Karpas-422 (cell line): ENCODE data around the gene MRPL27. TPM values are rescaled to one million over a fixed set of nuclear protein-coding genes. Genes with fewer than 3 reads are reported as not detected.

Experiments
- DNase-seq: peaks from one replicate; pipeline ENCODE4 v3.0.0-alpha.2; 2015
- H2AFZ ChIP-seq: fragments of 200-600 bp; sonication (generic); 2 replicates; pipeline ENCODE4 v1.6.1; 2014; ENCODE audit warnings: antibody characterized with exemption, low read length, mixed read lengths
- H3K27ac ChIP-seq: fragments of 200-600 bp; sonication (generic); 2 replicates; pipeline ENCODE4 v1.5.1; 2014; ENCODE audit warnings: mild to moderate bottlenecking, low read length, moderate library complexity
- H3K27me3 ChIP-seq: fragments of 200-600 bp; sonication (generic); 2 replicates; pipeline ENCODE4 v1.6.1; 2014; ENCODE audit warnings: low read length, mixed read lengths
- H3K36me3 ChIP-seq: fragments of 200-600 bp; sonication (generic); 2 replicates; pipeline ENCODE4 v1.6.1; 2014; ENCODE audit warnings: low read length, mixed read lengths; ENCODE audit not compliant: insufficient read depth
- H3K4me1 ChIP-seq: fragments of 200-600 bp; sonication (generic); 2 replicates; pipeline ENCODE4 v1.6.1; 2014; ENCODE audit warnings: mild to moderate bottlenecking, low read length, mixed read lengths
- H3K4me2 ChIP-seq: fragments of 200-600 bp; sonication (generic); 2 replicates; pipeline ENCODE4 v1.6.1; 2014; ENCODE audit warnings: low read length, low read depth, mild to moderate bottlenecking; ENCODE audit not compliant: poor library complexity, severe bottlenecking
- H3K4me3 ChIP-seq: fragments of 200-600 bp; sonication (generic); 2 replicates; pipeline ENCODE4 v1.5.1; 2014; ENCODE audit warnings: mild to moderate bottlenecking, antibody characterized with exemption, low read length, mixed read lengths
- H3K79me2 ChIP-seq: fragments of 200-600 bp; sonication (generic); 2 replicates; pipeline ENCODE4 v1.6.1; 2014; ENCODE audit warnings: mild to moderate bottlenecking, low read length, mixed read lengths
- H3K9ac ChIP-seq: fragments of 200-600 bp; sonication (generic); 2 replicates; pipeline ENCODE4 v1.6.0; 2014; ENCODE audit warnings: low read length
- H3K9me2 ChIP-seq: fragments of 200-600 bp; sonication (generic), shearing (Covaris generic); replicated peaks from 2 replicates; pipeline ENCODE4 v1.6.0; 2014; ENCODE audit warnings: mild to moderate bottlenecking, low read length, moderate library complexity; ENCODE audit not compliant: insufficient read depth
- H3K9me3 ChIP-seq: fragments of 300-700, 200-600 bp; sonication (generic); 2 replicates; pipeline ENCODE4 v1.6.1; 2014; ENCODE audit warnings: low read length, mixed read lengths
- H4K20me1 ChIP-seq: fragments of 200-600 bp; sonication (generic); 2 replicates; pipeline ENCODE4 v1.6.1; 2014; ENCODE audit warnings: mild to moderate bottlenecking, antibody characterized with exemption, low read length, low read depth; ENCODE audit not compliant: insufficient read depth
- total RNA-seq: library from RNA; depleted of rRNA; stranded (reverse); fragments of >200 nt; shearing (Covaris generic); gene quantifications from 2 replicates; pipeline ENCODE4 v1.2.3, GENCODE V29; 2014; ENCODE audit warnings: low replicate concordance

Gene MRPL27
- total RNA-seq, 1 experiment from 2014 or later = 22.3 TPM

GRCh38 chr17:50350733-50351132 lies 22.3 kb downstream of the MRPL27 start:
- Histone ChIP-seq H3K9me3 (no peaks in the 10 kb centered on the region), H3K4me2 (no peak overlapping the region), H3K27ac (no peak overlapping the region), H2AFZ (no peak overlapping the region), H3K36me3 (no peaks in the 10 kb centered on the region), H3K4me1 (peaks cover 13% of the 10 kb centered on the region), H3K79me2 (peaks cover 48% of the 10 kb centered on the region), H3K27me3 (no peaks in the 10 kb centered on the region), H3K9me2 (no peaks in the 10 kb centered on the region), H4K20me1 (peaks cover 16% of the 10 kb centered on the region; the same call in 1 of the 2 replicates), H3K4me3 (no peak overlapping the region), H3K9ac (no peak overlapping the region)
- no peak for DNase-seq

- Histone ChIP-seq H3K27ac (no peak overlapping the region), H3K36me3 (no peaks in the 10 kb centered on the region), H3K4me3 (no peak overlapping the region), H3K4me1 (peaks cover 19% of the 10 kb centered on the region), H3K27me3 (no peaks in the 10 kb centered on the region), H3K9ac (no peak overlapping the region), H3K9me2 (no peaks in the 10 kb centered on the region), H3K9me3 (no peaks in the 10 kb centered on the region), H3K4me2 (no peak overlapping the region), H3K79me2 (peaks cover 48% of the 10 kb centered on the region), H2AFZ (no peak overlapping the region), H4K20me1 (peaks cover 16% of the 10 kb centered on the region; the same call in 1 of the 2 replicates)
- no peak for DNase-seq
These were observed 23.8 kb downstream of the MRPL27 start for GRCh38 chr17:50349243-50349600.

- H3K4me1 ChIP-seq = peaks cover 19% of the 10 kb centered on the region
- no peaks in the 10 kb centered on the region for H3K36me3 ChIP-seq
- no peak overlapping the region for H3K9ac ChIP-seq
- no peak overlapping the region for H3K27ac ChIP-seq
- H3K4me3 ChIP-seq = no peak overlapping the region
- no peak overlapping the region for H3K4me2 ChIP-seq
- H3K9me3 ChIP-seq = no peaks in the 10 kb centered on the region
- H3K9me2 ChIP-seq = no peaks in the 10 kb centered on the region
- DNase-seq = no peak
- peaks cover 16% of the 10 kb centered on the region; the same call in 1 of the 2 replicates for H4K20me1 ChIP-seq
- H3K27me3 ChIP-seq = no peaks in the 10 kb centered on the region
- H2AFZ ChIP-seq = no peak overlapping the region
- peaks cover 48% of the 10 kb centered on the region for H3K79me2 ChIP-seq
These were observed 24.3 kb downstream of the MRPL27 start for GRCh38 chr17:50348522-50349242.

- Histone ChIP-seq H2AFZ (no peak overlapping the region), H3K36me3 (no peaks in the 10 kb centered on the region), H3K9me3 (no peaks in the 10 kb centered on the region), H3K9ac (peak overlapping the region; percentile 95), H3K27me3 (no peaks in the 10 kb centered on the region), H3K4me3 (no peak overlapping the region; the same call in 1 of the 2 replicates), H3K27ac (no peak overlapping the region), H3K4me1 (peaks cover 19% of the 10 kb centered on the region), H3K9me2 (no peaks in the 10 kb centered on the region), H3K79me2 (peaks cover 48% of the 10 kb centered on the region), H3K4me2 (peak overlapping the region; percentile 95), H4K20me1 (peaks cover 13% of the 10 kb centered on the region; the same call in 1 of the 2 replicates)
- DNase-seq = no peak
These were observed 25.1 kb downstream of the MRPL27 start for GRCh38 chr17:50347894-50348291.

GRCh38 chr17:50347117-50347893 lies 25.7 kb downstream of the MRPL27 start:
- no peaks in the 10 kb centered on the region for H3K36me3 ChIP-seq
- H3K9me3 ChIP-seq = no peaks in the 10 kb centered on the region
- peaks cover 10% of the 10 kb centered on the region; the same call in 1 of the 2 replicates for H4K20me1 ChIP-seq
- H3K27me3 ChIP-seq = no peaks in the 10 kb centered on the region
- peak overlapping the region; percentile 99 for H3K4me3 ChIP-seq
- H3K9ac ChIP-seq = peak overlapping the region; percentile 95
- peak overlapping the region; percentile 95 for H3K4me2 ChIP-seq
- no peak overlapping the region for H2AFZ ChIP-seq
- no peaks in the 10 kb centered on the region for H3K9me2 ChIP-seq
- peaks cover 19% of the 10 kb centered on the region for H3K4me1 ChIP-seq
- no peak overlapping the region for H3K27ac ChIP-seq
- no peak for DNase-seq
- peaks cover 48% of the 10 kb centered on the region for H3K79me2 ChIP-seq

GRCh38 chr17:50346313-50347116 lies 26.5 kb downstream of the MRPL27 start:
- peak overlapping the region; percentile 99 for H3K4me3 ChIP-seq
- peak; percentile 81 for DNase-seq
- H3K79me2 ChIP-seq = peaks cover 40% of the 10 kb centered on the region
- peak overlapping the region; percentile 37; the same call in 1 of the 2 replicates for H3K27ac ChIP-seq
- peak overlapping the region; percentile 95 for H3K9ac ChIP-seq
- H4K20me1 ChIP-seq = peaks cover 10% of the 10 kb centered on the region; the same call in 1 of the 2 replicates
- H2AFZ ChIP-seq = no peak overlapping the region; the same call in 1 of the 2 replicates
- H3K9me3 ChIP-seq = no peaks in the 10 kb centered on the region
- peaks cover 19% of the 10 kb centered on the region for H3K4me1 ChIP-seq
- H3K9me2 ChIP-seq = no peaks in the 10 kb centered on the region
- H3K36me3 ChIP-seq = no peaks in the 10 kb centered on the region
- no peaks in the 10 kb centered on the region for H3K27me3 ChIP-seq
- peak overlapping the region; percentile 95 for H3K4me2 ChIP-seq

GRCh38 chr17:50345432-50346312 lies 27.3 kb downstream of the MRPL27 start, which contains the start of gene XYLT2:
Gene XYLT2 (plus strand): TSS chr17:50346126. CDS start chr17:50346141, 15 bp downstream.
- Histone ChIP-seq H4K20me1 (peaks cover 10% of the 10 kb centered on the region; the same call in 1 of the 2 replicates), H3K79me2 (peaks cover 35% of the 10 kb centered on the region), H3K9me2 (no peaks in the 10 kb centered on the region), H3K9me3 (no peaks in the 10 kb centered on the region), H3K4me1 (peaks cover 19% of the 10 kb centered on the region), H3K36me3 (no peaks in the 10 kb centered on the region), H3K4me2 (peak within 1 kb of the TSS; percentile 95), H3K4me3 (peak within 1 kb of the TSS; percentile 99), H3K27ac (peak within 1 kb of the TSS; percentile 37; the same call in 1 of the 2 replicates), H3K9ac (peak within 1 kb of the TSS; percentile 95), H3K27me3 (no peaks in the 10 kb centered on the region), H2AFZ (peak within 1 kb of the TSS; percentile 100)
- peak; percentile 97 for DNase-seq
